Endothelial cell of hepatic sinusoid (primary cell): ENCODE measurements around the gene STAB2.

Experiments
- in situ Hi-C: cut with HindIII; loops from 2 replicates; pipeline ENCODE4 v1.10.0; 2017; ENCODE audit warnings: low sequenced_read_pairs

The STAB2 gene, protein sequence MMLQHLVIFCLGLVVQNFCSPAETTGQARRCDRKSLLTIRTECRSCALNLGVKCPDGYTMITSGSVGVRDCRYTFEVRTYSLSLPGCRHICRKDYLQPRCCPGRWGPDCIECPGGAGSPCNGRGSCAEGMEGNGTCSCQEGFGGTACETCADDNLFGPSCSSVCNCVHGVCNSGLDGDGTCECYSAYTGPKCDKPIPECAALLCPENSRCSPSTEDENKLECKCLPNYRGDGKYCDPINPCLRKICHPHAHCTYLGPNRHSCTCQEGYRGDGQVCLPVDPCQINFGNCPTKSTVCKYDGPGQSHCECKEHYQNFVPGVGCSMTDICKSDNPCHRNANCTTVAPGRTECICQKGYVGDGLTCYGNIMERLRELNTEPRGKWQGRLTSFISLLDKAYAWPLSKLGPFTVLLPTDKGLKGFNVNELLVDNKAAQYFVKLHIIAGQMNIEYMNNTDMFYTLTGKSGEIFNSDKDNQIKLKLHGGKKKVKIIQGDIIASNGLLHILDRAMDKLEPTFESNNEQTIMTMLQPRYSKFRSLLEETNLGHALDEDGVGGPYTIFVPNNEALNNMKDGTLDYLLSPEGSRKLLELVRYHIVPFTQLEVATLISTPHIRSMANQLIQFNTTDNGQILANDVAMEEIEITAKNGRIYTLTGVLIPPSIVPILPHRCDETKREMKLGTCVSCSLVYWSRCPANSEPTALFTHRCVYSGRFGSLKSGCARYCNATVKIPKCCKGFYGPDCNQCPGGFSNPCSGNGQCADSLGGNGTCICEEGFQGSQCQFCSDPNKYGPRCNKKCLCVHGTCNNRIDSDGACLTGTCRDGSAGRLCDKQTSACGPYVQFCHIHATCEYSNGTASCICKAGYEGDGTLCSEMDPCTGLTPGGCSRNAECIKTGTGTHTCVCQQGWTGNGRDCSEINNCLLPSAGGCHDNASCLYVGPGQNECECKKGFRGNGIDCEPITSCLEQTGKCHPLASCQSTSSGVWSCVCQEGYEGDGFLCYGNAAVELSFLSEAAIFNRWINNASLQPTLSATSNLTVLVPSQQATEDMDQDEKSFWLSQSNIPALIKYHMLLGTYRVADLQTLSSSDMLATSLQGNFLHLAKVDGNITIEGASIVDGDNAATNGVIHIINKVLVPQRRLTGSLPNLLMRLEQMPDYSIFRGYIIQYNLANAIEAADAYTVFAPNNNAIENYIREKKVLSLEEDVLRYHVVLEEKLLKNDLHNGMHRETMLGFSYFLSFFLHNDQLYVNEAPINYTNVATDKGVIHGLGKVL (N-terminal part only)

DNA sequence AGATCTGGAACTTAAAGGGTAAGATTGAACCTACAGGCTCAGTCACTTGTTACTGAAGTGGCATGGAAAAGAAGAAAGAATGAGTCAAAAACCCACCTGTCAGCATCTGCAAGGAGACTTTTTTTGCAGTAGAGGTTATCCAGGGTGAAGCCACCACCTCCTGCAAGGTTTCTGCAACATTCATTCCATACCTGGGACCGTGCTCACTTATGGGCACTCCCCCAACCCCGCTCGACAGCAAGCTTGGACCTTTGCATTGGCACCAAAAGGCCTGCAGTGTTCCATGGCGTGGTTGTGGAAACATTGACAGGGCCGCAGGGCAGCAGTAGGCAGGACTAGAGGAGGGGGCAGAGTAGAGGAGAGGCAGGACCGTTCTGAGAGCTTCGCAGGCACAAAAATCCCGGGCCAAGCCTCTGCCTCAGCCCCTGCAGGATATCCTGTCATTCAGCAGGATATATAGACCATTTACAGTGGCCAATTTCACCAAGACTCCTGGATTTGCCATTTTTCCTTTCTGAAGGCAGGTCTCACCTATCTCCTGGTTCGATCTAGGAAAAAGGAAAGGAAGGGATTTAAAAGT, at the start of gene STAB2:
Gene STAB2, plus strand, starts transcription at position 483 of the 580 bp plus-strand sequence. CDS start 204 bp downstream, outside the sequence.
- in situ Hi-C loops = no loop called here

DNA sequence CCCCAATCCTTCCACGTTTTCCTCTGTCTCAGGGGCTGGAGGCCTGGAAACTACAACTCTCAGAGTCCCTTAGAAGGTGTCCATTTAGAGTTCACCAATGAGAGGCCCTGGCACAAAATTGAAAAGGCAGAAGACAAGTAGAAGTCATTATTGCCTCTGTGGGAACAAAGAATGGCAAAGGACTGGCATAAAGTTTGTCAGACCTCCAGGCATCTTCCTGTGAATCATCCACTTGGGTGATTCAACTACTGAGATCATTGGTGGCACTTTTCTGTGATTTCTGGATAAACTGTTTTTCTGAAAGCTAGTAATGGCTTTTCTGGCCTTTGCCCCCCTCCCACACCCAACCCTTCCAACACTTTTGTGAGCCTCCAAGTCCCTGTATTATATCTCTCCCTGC, 48.7 kb upstream of the STAB2 start:
- in situ Hi-C loops = no loop called here

GRCh38 chr12:103540319-103540718, 46.8 kb upstream of the STAB2 start:
- in situ Hi-C loops = no loop called here

DNA sequence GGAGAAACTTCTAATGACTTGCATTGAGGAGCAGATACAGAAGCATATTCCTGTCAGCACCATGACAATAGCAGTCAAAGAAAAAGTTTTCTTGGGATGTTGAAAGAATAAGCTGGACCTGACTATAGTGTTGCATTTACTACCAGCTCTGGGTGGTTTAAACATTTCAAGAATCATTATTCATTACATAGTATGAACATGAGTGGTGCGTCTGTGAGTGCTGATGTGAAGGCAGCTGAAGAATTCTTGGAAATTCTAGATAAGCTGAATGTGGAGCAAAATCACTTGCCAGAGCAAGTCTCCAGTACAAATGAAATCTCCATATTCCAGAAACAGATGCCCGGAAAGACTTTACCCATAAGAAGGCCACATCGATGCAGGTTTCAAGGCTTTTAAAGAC, 45.0 kb upstream of the STAB2 start:
- in situ Hi-C loops = no loop called here

DNA sequence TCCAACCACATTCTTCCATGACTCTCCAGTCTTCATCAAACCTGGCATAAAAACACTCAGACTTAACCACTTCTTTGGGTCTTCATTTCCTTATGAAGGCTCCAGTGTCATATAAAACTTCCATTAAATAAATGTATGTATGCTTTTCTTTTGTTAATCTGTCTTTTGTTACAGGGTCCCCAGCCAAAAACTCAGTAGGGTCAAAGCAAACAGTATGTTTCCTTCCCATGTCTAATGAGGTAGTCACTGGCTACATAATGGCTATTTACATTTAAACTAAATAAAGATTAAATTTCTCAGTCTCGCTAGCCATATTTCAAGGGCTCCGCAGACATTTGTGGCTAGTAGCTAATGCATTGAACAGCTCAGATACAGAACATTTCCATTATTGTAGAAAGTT, 40.1 kb upstream of the STAB2 start:
- in situ Hi-C loops = no loop called here

GRCh38 chr12:103547376-103547775, 39.7 kb upstream of the STAB2 start:
- in situ Hi-C loops = no loop called here

DNA sequence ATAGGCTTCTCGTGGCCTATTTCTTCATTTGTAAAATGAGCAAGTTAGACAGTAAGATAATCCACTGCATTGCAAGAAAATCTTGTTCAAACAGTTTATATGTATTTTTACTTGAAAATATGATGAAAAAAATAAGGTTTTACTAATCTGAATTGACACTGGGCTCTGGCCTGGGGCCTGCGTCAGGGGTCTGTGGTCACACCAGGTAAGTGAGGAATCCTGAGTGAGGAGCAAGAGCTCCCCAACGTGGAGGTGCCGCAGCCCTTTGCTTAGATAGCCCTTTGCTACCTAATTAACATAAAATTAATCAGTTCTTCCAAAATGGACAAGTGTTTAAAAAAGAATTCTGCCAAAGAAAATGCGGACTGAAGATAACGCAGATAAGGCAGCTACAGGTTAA, 39.1 kb upstream of the STAB2 start:
- in situ Hi-C loops = no loop called here

GRCh38 chr12:103548622-103549601, 38.2 kb upstream of the STAB2 start:
- in situ Hi-C loops = no loop called here

GRCh38 chr12:103556890-103557627, 30.0 kb upstream of the STAB2 start:
- in situ Hi-C loops = loop anchor here (5.0 kb wide), 1 partner anchor 610 kb away; no protein-coding TSS in a partner anchor

DNA sequence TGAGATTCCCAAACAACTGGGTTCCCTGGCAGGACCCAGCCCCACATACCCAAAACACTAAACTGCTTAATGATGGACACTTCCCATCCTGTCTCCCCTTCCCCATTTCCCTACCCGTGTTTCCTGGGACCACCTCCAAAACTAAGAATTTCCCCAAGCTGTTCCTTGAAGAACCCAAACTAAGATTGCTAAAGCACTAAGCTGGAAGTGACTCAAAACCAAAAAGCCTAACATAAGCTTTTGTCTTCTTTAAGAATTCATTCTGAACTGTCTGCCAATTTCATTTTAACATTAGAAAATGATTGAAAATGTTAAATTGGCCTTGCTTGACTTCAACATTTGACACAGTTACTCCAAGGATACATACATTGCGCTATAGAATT, 29.5 kb upstream of the STAB2 start:
- in situ Hi-C loops = loop anchor here (5.0 kb wide), 1 partner anchor 610 kb away; no protein-coding TSS in a partner anchor

DNA sequence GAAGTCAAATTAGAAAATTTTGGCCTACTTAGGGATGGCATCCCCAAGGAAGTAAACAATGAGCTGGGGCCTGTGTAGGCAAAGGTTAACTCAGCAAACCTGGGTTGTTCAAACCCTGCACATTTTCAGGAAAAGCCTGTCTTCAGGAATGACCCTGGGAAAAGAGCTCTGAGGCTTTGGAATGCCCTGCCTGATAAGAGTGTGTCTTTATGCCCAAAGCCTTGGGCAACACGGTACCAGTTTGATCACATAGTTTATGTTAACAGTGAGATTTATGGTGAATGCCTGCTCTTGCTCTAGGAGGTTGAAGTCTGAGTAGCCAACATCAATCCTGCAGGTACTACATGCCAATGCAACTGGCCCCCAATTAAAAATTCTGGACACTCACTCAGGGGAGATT, 28.2 kb upstream of the STAB2 start:
- in situ Hi-C loops = loop anchor here (5.0 kb wide), 1 partner anchor 612 kb away; no protein-coding TSS in a partner anchor

GRCh38 chr12:103560604-103561101, 26.4 kb upstream of the STAB2 start:
- in situ Hi-C loops = no loop called here

- in situ Hi-C loops = no loop called here
Measured at GRCh38 chr12:103561174-103561573, 25.9 kb upstream of the STAB2 start.

GRCh38 chr12:103566398-103566797, 20.7 kb upstream of the STAB2 start:
- in situ Hi-C loops = no loop called here

- in situ Hi-C loops = no loop called here
Measured at GRCh38 chr12:103569278-103569677, 17.8 kb upstream of the STAB2 start.

GRCh38 chr12:103571286-103571685, 15.8 kb upstream of the STAB2 start:
- in situ Hi-C loops = no loop called here

DNA sequence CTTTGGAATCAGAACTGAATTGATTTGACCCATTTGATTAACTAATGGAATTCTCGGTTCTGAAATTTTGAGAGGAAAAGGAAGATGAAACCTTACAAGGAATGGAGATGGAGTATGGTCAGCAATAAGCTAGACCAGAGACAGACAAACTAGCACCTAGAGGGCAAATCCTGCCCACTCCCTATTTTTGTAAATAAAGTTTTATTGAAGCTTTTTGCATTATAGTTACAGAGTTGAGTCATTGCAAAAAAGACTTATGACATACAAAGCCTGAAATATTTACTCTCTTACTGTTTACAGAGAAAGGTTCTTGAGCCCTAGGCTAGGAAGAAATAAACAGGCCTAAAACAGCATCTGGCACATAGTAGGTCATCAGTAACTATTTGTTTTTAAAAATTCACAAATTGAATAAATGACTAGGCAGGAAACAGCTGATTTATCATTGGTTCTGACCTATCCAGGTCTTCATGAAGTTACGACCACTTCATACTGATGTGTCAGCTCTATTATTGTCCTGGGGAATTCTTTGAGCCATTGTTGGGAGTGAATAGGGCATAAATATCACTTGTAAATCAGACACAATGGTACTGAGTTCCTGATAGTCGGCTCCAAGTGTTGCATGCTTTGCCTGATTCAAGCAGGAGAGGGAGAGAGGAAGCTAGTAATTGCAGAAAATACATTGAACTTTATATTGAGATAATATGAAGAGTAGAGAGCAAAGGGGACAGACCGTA, 14.6 kb upstream of the STAB2 start:
- in situ Hi-C loops = no loop called here

DNA sequence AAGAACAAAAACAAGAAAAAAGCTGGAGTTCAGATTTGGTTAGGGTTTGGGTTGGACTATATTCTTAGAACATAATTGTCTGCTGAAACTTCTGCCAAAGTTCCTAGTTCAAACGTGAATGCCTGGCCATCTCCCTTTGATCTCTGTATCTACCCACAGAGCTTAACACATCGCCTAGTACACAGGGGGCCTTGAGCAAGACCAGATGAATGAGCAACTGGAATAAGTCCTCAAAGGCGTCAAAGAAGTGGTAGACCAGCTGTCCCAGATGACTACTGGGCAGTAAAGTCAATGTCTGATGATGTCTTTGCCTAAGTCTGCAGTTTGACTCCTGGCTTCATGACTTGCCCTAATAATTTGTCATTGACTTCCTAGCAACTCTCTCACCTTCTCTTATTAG, 13.9 kb upstream of the STAB2 start:
- in situ Hi-C loops = no loop called here
